Dedifferentiated amniotic fluid mesenchymal stem cell (primary cell): ENCODE data around the gene DGKB.
"Not testable (repeated sequence)": the region's sequence is repeated elsewhere in the genome, so short reads cannot be mapped to it uniquely, and the experiment has no call there.

ENCODE experiments used
- DNase-seq: peaks from one replicate; pipeline ENCODE4 v3.0.0-alpha.2; 2016; ENCODE audit errors: extremely low spot score

The DGKB gene

GRCh38 chr7:14292737-14293136 is 609.8 kb downstream of the DGKB start:
- DNase-seq = no peak

- no peak for DNase-seq
Observed at GRCh38 chr7:14289957-14290356, 612.6 kb downstream of the DGKB start.

GRCh38 chr7:14288701-14289100 is 613.9 kb downstream of the DGKB start:
- DNase-seq = no peak

- no peak for DNase-seq
Observed at GRCh38 chr7:14287398-14287797, 615.2 kb downstream of the DGKB start.

GRCh38 chr7:14286036-14286435 is 616.5 kb downstream of the DGKB start:
- no peak for DNase-seq

GRCh38 chr7:14279065-14279871 is 623.3 kb downstream of the DGKB start:
- DNase-seq = not testable (repeated sequence)

GRCh38 chr7:14275356-14275755 is 627.2 kb downstream of the DGKB start:
- no peak for DNase-seq

- no peak for DNase-seq
Observed at GRCh38 chr7:14271441-14271840, 631.1 kb downstream of the DGKB start.

- no peak for DNase-seq
Observed at GRCh38 chr7:14270099-14270498, 632.5 kb downstream of the DGKB start.

- no peak for DNase-seq
Observed at GRCh38 chr7:14260011-14260410, 642.5 kb downstream of the DGKB start.

GRCh38 chr7:14258861-14259260 is 643.7 kb downstream of the DGKB start:
- no peak for DNase-seq

- no peak for DNase-seq
Observed at GRCh38 chr7:14258441-14258840, 644.1 kb downstream of the DGKB start.

- no peak for DNase-seq
Observed at GRCh38 chr7:14252458-14252857, 650.1 kb downstream of the DGKB start.

- DNase-seq = no peak
Observed at GRCh38 chr7:14242175-14242574, 660.4 kb downstream of the DGKB start.

- DNase-seq = no peak
Observed at GRCh38 chr7:14236834-14237233, 665.7 kb downstream of the DGKB start.

- DNase-seq = no peak
Observed at GRCh38 chr7:14235056-14235455, 667.5 kb downstream of the DGKB start.

- DNase-seq = no peak
Observed at GRCh38 chr7:14233868-14234369, 668.6 kb downstream of the DGKB start.

GRCh38 chr7:14233076-14233867 is 669.3 kb downstream of the DGKB start:
- DNase-seq = no peak

GRCh38 chr7:14229047-14229446 is 673.5 kb downstream of the DGKB start:
- no peak for DNase-seq

GRCh38 chr7:14228341-14228740 is 674.2 kb downstream of the DGKB start:
- no peak for DNase-seq

- no peak for DNase-seq
Observed at GRCh38 chr7:14226126-14226525, 676.4 kb downstream of the DGKB start.

GRCh38 chr7:14219125-14219524 is 683.4 kb downstream of the DGKB start:
- no peak for DNase-seq

- no peak for DNase-seq
Observed at GRCh38 chr7:14218338-14218737, 684.2 kb downstream of the DGKB start.
